Measurements from ENCODE around the gene ZBTB44.
"Not testable (repeated sequence)": the region's sequence is repeated elsewhere in the genome, so short reads cannot be mapped to it uniquely, and the experiment has no call there.

Gene ZBTB44

GRCh38 chr11:130246270-130246669 is 68.4 kb downstream of the ZBTB44 start:
- DNase-seq, result no peak

DNA sequence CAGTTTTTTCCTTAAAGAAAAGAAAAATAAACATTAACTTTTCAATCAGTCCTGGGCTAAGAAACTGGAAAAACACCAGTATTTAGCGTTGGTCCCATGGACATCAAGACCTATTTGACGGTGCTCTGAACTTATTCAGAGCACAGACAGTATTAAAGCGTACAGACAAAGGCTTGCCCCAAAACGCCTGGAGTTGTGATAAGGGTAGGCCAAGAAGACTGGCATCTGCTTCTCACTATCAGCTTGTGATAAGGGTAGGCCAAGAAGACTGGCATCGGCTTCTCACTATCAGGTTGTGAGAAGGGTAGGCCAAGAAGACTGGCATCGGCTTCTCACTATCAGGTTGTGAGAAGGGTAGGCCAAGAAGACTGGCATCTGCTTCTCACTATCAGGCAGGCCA is 69.3 kb downstream of the ZBTB44 start:
- not testable (repeated sequence) for DNase-seq

DNA sequence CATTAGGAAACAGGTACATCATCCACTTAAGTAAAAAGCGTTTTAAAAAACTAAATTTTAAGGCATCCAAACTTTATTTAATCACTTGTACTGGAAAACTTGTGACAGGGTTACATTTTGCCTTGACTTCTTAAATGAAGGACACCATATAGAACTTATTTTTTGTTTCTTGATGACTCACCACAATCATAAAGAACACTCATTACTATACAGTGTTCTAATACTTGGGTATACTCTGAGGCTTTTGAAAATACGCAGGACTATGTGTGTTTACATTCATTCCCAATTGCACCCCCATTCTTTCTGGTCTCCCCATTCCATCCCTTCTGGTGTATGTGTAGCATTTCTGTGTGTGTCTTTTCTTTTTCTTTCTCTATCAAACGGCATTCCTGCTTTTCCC is 69.9 kb downstream of the ZBTB44 start:
- no peak for DNase-seq

GRCh38 chr11:130243816-130244215 is 70.9 kb downstream of the ZBTB44 start:
- no peak for DNase-seq

- no peak for DNase-seq
Observed at GRCh38 chr11:130241713-130242112, 73.0 kb downstream of the ZBTB44 start.

GRCh38 chr11:130237282-130238006 is 77.3 kb downstream of the ZBTB44 start:
- DNase-seq, result no peak

- no peak for DNase-seq
Observed at GRCh38 chr11:130234315-130234714, 80.4 kb downstream of the ZBTB44 start.

DNA sequence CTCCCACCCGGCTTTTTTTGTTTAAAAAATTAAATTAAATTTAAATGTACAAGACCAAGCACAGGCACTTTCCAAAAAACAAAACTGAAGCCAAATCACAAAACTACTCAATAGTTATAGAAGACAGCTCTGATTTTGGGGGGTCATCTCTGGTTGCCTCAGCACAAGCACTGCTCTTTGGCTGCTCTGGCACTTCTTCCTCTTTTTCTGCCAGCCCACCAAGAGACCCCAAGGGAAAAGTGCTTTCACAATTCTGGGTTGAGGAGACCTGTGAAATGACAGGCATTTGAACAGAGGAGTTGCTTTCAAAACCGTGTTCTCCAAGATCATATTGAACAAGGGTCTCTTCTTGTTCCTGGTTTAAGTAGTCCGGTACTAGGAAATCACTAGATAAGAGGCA is 80.8 kb downstream of the ZBTB44 start:
- not testable (repeated sequence) for DNase-seq

- not testable (repeated sequence) for DNase-seq
Observed at GRCh38 chr11:130233486-130233885, 81.2 kb downstream of the ZBTB44 start.

DNA sequence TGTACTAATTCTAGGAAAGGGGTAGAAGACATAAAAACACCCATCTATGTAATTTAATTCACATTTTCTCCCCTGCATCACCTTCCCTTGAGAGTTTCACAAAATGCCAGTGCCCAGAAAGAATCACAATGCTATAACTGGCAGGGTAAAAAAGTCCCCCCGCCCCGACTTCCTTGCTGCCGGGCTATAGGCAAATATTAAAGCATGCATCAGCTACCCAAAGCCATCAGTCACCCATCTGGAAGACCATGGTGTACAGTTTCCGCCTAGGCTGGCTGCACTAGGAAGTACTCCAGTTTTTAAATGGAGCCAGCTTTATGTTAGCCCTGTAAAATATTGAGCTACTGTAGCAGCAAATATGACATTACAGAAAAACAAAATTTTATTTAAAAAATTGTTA is 87.3 kb downstream of the ZBTB44 start:
- no peak for DNase-seq

GRCh38 chr11:130223291-130223971 is 91.3 kb downstream of the ZBTB44 start:
- no peak for DNase-seq

DNA sequence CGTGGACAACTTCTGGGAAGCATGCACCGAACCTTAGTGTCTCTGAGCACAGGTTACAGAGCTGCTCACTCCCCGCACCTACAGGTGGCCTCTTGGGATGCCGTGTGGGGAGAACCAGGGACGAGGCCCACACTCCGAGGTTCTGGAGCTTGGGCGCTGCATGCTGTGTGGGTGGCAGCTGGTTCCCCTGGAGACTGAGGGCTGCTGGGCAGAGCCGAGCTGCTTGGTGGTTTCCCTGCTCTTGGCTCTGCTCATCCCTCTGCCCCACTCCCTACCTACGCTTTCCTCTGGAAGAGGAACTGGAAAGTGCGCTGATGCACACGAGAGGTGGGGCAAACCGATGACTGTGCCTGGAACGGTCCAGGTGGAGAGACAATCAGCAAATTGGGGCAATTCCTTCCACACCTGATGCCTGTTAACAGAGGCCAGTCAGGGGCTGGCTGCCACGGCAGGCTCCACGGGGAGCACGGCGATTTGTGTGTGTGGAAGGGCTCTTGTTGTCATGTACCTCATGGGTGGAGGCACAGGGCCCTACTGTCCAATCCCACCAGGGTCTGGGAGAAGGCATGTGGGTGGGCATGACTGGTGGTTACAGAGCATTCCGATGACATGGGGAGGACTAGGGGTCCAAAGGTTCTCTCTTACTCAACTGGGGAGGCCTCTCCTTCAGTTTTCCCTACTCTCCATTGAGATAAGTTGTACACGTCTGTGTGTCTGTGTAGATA is 94.2 kb downstream of the ZBTB44 start:
- DNase-seq, result no peak

GRCh38 chr11:130219148-130219547 is 95.6 kb downstream of the ZBTB44 start:
- no peak for DNase-seq

DNA sequence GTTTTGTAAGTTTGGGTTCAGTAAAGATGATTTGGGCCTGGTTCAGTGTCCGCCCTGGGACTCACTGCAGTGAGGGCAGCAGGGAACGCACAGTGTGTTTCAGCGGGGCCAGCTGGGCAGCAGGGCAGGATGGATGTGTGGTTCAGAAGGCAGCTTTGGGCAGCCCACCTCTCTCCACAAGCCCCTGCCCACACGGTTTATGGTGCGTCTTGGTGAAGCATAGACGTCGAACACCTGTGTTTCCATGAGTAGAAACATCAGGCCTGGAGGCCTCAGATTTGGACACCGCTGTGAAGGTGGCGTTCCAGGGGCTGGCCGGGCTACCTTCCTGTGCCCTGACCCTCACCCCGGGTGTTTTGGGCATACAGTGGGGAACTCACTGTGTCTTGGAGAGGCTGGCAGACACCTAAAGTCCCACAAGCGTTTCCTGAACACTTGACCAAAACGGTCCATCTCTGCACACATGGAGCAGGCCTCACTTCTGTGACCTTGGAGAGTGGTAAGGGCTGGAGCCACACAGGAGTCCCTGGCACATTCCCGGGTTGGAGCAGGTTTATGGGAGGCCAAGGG is 96.1 kb downstream of the ZBTB44 start:
- DNase-seq, result no peak

GRCh38 chr11:130217133-130218031 is 97.3 kb downstream of the ZBTB44 start:
- DNase-seq, result no peak

DNA sequence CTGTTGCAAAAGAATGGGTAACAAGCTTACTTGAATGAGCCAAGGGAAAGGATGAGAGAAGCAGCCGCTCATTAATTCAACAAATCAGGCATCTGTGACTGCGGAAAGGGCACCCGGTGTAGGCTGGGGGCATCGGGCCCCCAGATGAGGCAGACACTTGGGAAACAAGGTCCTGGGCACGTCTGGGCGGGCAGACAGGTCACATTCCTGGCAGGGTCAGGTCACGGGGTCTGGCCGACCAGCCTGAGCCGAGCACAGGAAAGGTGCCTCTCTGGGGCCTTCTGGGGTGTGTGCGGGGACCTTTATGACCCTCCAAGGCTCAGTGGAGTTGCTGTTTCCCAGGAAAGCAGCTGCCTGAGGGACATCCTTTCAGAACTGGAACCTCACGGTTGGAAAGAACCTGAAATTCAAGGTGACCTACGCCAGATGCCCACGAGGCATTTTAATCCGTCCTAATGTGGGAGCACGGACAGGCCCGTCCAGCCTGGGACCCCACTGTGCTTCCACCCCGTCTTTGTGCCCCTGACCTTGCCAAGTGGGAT is 98.1 kb downstream of the ZBTB44 start:
- no peak for DNase-seq

DNA sequence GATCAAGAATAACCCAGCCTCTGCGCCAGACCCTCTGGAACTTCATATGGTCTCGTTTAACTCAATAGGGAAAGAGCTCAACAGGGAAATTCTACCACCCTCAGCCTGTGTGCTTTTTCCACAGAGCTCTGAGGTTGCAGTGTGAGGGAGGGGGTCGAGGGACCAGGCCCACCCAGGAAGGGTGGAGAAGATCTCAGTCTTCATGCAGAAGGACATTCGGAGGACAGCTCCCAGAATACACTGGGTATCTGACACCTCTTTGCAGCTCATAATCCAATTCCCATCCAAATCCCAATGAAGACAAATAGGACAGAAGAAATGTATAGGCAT is 98.5 kb downstream of the ZBTB44 start:
- no peak for DNase-seq

DNA sequence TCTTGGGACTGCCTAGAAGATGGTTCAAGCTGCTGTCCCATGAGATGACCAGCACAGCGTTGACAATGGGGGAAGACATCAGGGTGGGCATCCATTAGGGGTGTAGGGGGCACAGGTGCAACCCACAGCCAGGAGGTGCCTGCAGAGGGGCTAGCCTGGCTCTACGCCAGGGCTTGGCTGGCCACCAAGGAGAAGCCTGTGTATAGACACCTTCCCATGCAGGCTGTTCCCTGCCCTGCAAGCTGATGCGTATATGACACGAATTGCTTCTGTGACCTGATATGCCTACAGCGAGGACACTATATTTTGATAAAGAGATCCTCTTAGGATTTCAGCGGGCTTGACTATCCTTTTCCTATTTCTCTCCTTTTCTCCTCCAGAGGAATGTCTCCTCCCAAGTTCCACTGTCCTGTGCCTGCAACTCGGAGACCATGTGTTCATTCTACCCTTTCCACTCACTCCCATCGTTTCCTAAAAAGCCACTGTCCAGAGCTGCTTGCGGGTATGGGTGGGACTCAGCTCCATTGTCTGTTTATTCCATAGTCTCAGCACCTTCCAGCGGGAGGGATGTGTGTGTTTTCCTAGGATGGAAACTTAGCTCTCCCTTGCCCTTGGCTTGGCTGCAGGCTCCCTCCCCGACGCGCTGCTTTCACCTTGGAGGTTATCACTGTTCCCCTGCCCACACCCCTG is 99.0 kb downstream of the ZBTB44 start:
- DNase-seq, result no peak

DNA sequence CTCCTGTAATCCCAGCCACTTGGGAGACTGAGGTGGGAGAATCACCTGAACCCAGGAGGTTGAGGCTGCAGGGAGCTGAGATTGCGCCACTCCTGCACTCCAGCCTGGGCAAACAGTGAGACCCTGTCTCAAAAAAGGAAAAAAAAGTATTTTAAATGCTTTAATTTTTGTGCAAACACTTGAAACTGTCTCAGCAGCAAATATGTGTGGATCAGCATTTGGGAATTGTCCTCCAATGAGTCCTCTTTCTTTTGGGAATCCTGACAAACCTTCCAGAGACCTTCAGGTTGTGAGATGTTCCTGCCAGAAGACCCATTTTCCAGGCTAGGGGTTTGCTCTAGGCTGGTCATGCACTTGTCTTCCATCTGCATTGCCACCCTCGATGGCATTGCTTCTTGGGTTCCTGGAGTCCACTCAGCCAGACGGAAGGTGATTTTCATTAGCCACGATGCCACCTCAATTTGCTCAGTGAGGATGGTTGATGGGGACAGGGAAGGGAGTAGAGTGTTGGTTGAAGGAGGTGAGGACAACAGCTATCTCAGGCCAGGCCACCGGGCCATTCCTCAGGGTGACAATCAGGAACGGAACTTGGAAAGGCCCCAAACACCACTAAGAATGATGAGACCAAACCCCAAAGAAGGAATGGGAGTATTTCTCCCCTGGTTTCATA is 99.7 kb downstream of the ZBTB44 start:
- DNase-seq, result no peak

- DNase-seq, result no peak
Observed at GRCh38 chr11:130213979-130214281, 100.8 kb downstream of the ZBTB44 start.
